Psoas muscle (tissue), 8 donors: ENCODE measurements around the gene EHD4. TPM values are rescaled to one million over a fixed set of nuclear protein-coding genes. Genes with fewer than 3 reads are reported as not detected.

Experiments
- ATAC-seq, 4 donors: fragments of 200-7000 bp; cut with Tn5 transposase; one replicate each; pipeline ENCODE4 v1.9.1; 2020; ENCODE audit warnings: moderate library complexity in 3 of 4, mild to moderate bottlenecking in 2 of 4
- DNase-seq, 2 donors: peaks; one replicate each; pipeline ENCODE4 v3.0.0-alpha.2; 2020
- H3K27ac ChIP-seq: fragments of 200-600 bp; one replicate; pipeline ENCODE4 v1.8.0; 2022
- H3K27me3 ChIP-seq, 3 donors: fragments of 200-600 bp in 1 of 3; one replicate each; pipeline versions ENCODE4 v1.6.1 to v1.8.0; 2013 to 2022; ENCODE audit warnings: low read length in 2 of 3, mild to moderate bottlenecking in 2 of 3, moderate library complexity in 1 of 3; ENCODE audit not compliant: insufficient read depth in 3 of 3
- H3K36me3 ChIP-seq, 2 donors: fragments of 200-600 bp in 1 of 2; one replicate each; pipeline versions ENCODE4 v1.6.1 to v1.8.0; 2013 to 2022; ENCODE audit warnings: low read depth in 1 of 2, mild to moderate bottlenecking in 1 of 2, moderate library complexity in 1 of 2; ENCODE audit not compliant: insufficient read depth in 1 of 2
- H3K4me1 ChIP-seq: fragments of 200-600 bp; one replicate; pipeline ENCODE4 v1.8.0; 2022
- H3K4me3 ChIP-seq: fragments of 200-600 bp; one replicate; pipeline ENCODE4 v1.8.0; 2022; ENCODE audit warnings: mild to moderate bottlenecking
- H3K9me3 ChIP-seq: fragments of 200-600 bp; one replicate; pipeline ENCODE4 v1.8.0; 2022
- CTCF ChIP-seq: fragments of 200-600 bp; IDR thresholded peaks from one replicate; pipeline ENCODE4 v1.8.0; 2022; ENCODE audit warnings: antibody characterized with exemption
- WGBS, 3 donors: extraction: QIAGEN DNeasy Blood & Tissue Kit; methylation state at CpG; one replicate each; pipeline versions ENCODE4 v1.1.6 to v1.1.7; 2013; 5-methylcytosine and 5-hydroxymethylcytosine counted together
- intact Hi-C, 2 donors: fragments of 100-400 bp; cut with DNase I; formaldehyde crosslinking; loops; one replicate each; pipeline versions ENCODE4 v1.11.0 to v1.14.2; 2022
- polyA plus RNA-seq, 3 donors: library from polyadenylated mRNA; stranded (reverse); fragments of 200-250 nt; gene quantifications; one replicate each; pipeline ENCODE4 v1.2.3, GENCODE V29; 2013
- total RNA-seq, 4 donors: library from RNA; stranded (reverse); fragmentation: NEBNext Ultra II Directional in 2 of 4; extraction: Animal tissue kit (Norgen Biotek cat#: 25700) in 2 of 4; gene quantifications; one replicate each; pipeline versions ENCODE4 v1.2.1 to v1.2.4, GENCODE V29; 2021 to 2023
- donor health status: healthy with polysubstance abuse.
- donor health status: DM: no; HTN: no; CAD: no; lungs with moderate emphysema.
- donor health status: Bipolar disorder and iron deficiency.
- donor health status: healthy.
- donor health status: DM: yes; HTN: yes; CAD: no.
- donor health status: DM: no; HTN: no; CAD: no.
- donor health status: DM: no; HTN: no; CAD: no.
- donor health status: DM: yes; HTN: yes; CAD: no.

The EHD4 gene
- total and polyA plus RNA-seq, 7 donors = 1.7 to 9.6 (median 5.3) TPM

DNA sequence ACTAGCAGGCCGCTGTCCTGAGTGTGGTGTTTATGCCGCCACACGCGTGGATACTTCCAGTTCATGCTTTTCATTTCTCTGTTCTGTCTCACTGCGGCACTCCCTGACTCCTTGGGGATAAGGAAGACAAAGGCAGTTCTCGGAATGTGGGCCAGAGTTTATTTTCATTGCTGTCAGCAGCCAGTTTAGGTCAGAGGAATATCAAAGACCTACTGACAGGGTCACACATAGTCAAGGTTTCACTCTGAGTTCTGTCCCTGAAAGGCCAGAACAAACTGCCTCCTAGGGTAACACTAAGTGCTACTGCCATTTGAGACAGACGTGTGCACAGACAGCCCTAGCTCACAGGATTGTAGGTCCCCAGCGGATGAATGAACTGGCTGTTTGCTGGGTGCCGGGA lies 51.2 kb downstream of the EHD4 start:
- peaks cover 40% of the 10 kb centered on the region for H3K4me1 ChIP-seq
- TF ChIP-seq CTCF = no peak

DNA sequence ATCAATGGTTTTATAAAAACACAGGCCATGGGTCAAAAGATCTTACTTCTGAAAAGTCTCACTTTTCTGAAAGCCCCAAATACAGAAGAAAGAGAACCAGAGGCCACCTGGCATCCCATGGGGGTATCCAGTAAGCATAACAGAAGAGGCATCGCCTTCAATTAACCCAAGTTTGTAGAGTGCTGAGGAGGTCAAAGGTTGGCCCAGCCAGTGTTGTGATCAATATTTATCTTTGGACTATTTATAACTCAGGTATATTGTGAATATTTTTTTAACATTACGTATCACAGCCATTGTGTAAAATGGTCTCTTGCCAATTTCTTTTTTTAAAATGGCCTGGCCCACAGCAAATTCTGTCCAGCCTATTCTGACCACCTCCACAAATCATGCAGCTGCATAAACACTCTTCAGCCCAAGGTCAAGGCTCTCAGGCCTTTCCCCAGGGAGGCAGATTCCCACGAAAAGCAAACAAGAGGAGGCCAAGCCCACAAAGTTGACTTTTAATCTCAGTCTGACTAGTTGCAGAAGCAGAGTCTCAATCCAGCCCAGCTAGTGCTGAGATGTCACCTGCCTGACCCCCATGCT lies 52.3 kb downstream of the EHD4 start:
- Histone ChIP-seq H3K36me3 (no peaks in the 10 kb centered on the region), H3K4me1 (peaks cover 46% of the 10 kb centered on the region), H3K9me3 (no peaks in the 10 kb centered on the region), H3K27me3 (no peaks in the 10 kb centered on the region), H3K27ac (peak overlapping the region; percentile 33), H3K4me3 (no peak overlapping the region)
- ATAC-seq (no peak), DNase-seq (peak in 1 of 2 donors; percentile 66)
- intact Hi-C loops = no loop called here
- TF ChIP-seq CTCF = no peak
- WGBS, 3 donors = 50 to 59% (median 55%) methylated on average over 3 of the region's 3 CpGs

More for the DNA sequence above, 51.2 kb downstream of the EHD4 start:
- no peak overlapping the region for H3K27ac ChIP-seq
- 55 to 69% (median 62%) methylated on average over 9 of the region's 9 CpGs for WGBS, 3 donors
- DNase-seq = no peak
- no peaks in the 10 kb centered on the region for H3K36me3 ChIP-seq
- H3K9me3 ChIP-seq = no peaks in the 10 kb centered on the region
- intact Hi-C loops = no loop called here
- no peaks in the 10 kb centered on the region for H3K27me3 ChIP-seq
- peak in 1 of 4 donors; percentile 18 for ATAC-seq
- H3K4me3 ChIP-seq = no peak overlapping the region

DNA sequence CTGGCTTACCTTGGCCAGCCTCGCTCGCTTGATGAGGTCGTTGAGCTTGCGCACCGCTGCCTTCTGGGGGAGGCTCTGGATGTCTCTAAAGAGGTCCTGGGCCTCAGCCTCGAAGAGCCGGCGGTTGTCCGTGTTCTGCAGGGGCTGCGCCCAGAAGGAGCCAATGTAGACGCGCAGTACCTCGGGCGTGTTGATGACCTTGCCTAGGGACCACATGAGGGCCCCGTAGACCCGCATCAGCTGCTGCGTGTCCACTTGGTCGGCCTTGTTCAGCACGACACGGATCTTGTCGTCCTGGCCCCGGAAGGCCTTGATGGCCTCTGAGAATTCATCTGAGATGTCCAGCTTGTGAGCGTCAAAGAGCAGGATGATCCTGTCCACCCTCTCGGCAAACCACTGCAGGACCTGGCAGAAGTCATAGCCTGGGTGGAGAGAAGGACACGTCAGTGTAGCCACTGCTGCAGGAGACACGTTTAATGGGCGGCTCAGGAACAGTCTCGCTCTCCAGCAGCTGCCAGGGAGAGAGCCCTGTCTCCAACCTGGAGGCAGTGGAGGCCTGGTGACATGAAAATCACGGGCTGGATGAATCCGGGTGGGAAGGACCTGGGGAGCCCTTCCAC lies 53.0 kb downstream of the EHD4 start:
- H3K27ac ChIP-seq = no peak overlapping the region
- ATAC-seq (no peak), DNase-seq (no peak)
- H3K27me3 ChIP-seq = no peaks in the 10 kb centered on the region
- intact Hi-C loops = no loop called here
- peaks cover 47% of the 10 kb centered on the region for H3K4me1 ChIP-seq
- 77 to 80% (median 79%) methylated on average over 30 of the region's 30 CpGs for WGBS, 3 donors
- no peaks in the 10 kb centered on the region for H3K9me3 ChIP-seq
- H3K4me3 ChIP-seq = no peak overlapping the region
- TF ChIP-seq CTCF = no peak
- no peaks in the 10 kb centered on the region for H3K36me3 ChIP-seq

DNA sequence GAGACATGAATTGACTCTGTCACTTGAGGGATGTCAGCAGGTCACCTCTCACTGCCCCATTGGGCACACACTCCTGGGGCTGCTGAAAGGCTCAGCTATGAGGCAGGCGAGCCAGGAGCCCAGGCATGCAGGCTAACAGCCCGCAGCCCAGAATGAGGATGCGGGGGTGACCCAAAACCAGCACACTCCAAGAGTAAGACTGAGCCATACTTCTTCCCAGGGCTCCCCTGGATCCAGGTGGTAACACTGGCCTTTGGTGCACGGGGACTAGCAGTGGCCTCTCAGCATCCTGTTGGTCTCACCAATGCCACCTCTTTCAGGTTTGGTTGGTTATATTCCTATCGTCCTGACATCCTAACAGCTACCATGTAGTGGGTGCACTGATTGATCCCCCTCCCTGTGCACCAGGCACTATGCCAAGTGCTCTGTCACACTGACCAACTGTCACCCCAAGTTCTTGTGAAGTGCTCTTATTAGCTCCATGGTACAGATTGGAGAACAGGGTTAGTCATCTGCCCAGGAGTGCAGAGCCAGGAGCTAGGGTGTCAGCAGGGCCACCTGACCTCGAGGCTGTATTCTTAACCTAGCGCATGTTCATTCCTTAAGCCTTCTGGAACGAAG lies 53.7 kb downstream of the EHD4 start:
- Histone ChIP-seq H3K36me3 (no peaks in the 10 kb centered on the region), H3K4me1 (peaks cover 50% of the 10 kb centered on the region), H3K27ac (peak overlapping the region; percentile 77), H3K27me3 (no peaks in the 10 kb centered on the region), H3K4me3 (no peak overlapping the region), H3K9me3 (no peaks in the 10 kb centered on the region)
- no peak for ATAC-seq
- 85 to 92% (median 88%) methylated on average over 8 of the region's 8 CpGs for WGBS, 3 donors
- intact Hi-C loops = no loop called here
- TF ChIP-seq CTCF = no peak
- no peak for DNase-seq
